Neutrophil (primary cell): ENCODE data around the gene MINK1.

ENCODE experiments used
- H3K27ac ChIP-seq: fragments of 200-600 bp; sonication (generic); 2 replicates; pipeline ENCODE4 v1.5.1; 2016; ENCODE audit warnings: mild to moderate bottlenecking, moderate library complexity
- H3K27me3 ChIP-seq: fragments of 200-600 bp; sonication (generic); 2 replicates; pipeline ENCODE4 v1.6.0; 2016; ENCODE audit warnings: mild to moderate bottlenecking
- H3K36me3 ChIP-seq: fragments of 200-600 bp; sonication (generic); 2 replicates; pipeline ENCODE4 v1.5.1; 2017
- H3K4me1 ChIP-seq, 2 experiments: fragments of 200-600 bp in 1 of 2; sonication (generic) in 1 of 2; 1 replicate in 1 of 2; 2 replicates in 1 of 2; pipeline versions ENCODE4 v1.5.1 to v1.6.1; 2013 to 2016; ENCODE audit warnings: low read depth in 1 of 2, low read length in 1 of 2, mild to moderate bottlenecking in 1 of 2, moderate library complexity in 1 of 2; ENCODE audit not compliant: control insufficient read depth in 1 of 2, insufficient read depth in 1 of 2
- H3K4me3 ChIP-seq, 2 experiments: fragments of 200-600 bp in 1 of 2; sonication (generic) in 1 of 2; 1 replicate in 1 of 2; 2 replicates in 1 of 2; pipeline ENCODE4 v1.5.1; 2013 to 2016; ENCODE audit warnings: low read depth in 1 of 2, low read length in 1 of 2, mild to moderate bottlenecking in 1 of 2, moderate library complexity in 1 of 2
- H3K9me3 ChIP-seq: fragments of 200-600 bp; sonication (generic); 2 replicates; pipeline ENCODE4 v1.5.1; 2016
- TF ChIP-seq, protein P1 (sequence below): fragments of 200-600 bp; sonication (generic); IDR thresholded peaks from 2 replicates; pipeline ENCODE4 v1.5.1; 2016; ENCODE audit warnings: antibody characterized with exemption

MINK1 gene

DNA sequence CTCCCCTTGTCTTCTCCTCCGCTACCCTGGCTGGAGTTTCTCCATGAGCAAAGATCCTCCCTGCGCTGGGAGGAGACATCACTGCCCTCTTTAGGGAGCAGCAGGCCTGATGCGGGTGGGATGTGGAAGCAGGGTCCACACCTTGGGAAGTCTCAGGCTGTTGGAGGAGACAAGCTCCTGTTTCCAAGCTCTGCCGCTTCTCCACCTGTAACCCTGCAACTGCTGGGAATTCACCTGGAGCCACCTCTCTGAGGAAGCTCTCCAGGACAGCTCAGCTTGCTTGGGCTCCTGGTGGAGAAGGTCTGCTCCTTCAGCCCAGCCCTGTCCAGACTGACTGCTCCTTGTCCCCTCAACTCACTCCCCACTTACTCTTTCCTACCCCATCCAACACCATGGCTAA lies 51.3 kb downstream of the MINK1 start:
- Histone ChIP-seq H3K27me3 (no peaks in the 10 kb centered on the region), H3K4me1 (peaks cover 0 to 5% of the 10 kb centered on the region in 2 experiments), H3K4me3 (no peak overlapping the region), H3K9me3 (no peaks in the 10 kb centered on the region), H3K27ac (no peak overlapping the region), H3K36me3 (peaks cover 61% of the 10 kb centered on the region)
- TF ChIP-seq, protein P1, sequence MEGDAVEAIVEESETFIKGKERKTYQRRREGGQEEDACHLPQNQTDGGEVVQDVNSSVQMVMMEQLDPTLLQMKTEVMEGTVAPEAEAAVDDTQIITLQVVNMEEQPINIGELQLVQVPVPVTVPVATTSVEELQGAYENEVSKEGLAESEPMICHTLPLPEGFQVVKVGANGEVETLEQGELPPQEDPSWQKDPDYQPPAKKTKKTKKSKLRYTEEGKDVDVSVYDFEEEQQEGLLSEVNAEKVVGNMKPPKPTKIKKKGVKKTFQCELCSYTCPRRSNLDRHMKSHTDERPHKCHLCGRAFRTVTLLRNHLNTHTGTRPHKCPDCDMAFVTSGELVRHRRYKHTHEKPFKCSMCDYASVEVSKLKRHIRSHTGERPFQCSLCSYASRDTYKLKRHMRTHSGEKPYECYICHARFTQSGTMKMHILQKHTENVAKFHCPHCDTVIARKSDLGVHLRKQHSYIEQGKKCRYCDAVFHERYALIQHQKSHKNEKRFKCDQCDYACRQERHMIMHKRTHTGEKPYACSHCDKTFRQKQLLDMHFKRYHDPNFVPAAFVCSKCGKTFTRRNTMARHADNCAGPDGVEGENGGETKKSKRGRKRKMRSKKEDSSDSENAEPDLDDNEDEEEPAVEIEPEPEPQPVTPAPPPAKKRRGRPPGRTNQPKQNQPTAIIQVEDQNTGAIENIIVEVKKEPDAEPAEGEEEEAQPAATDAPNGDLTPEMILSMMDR, result no peak

DNA sequence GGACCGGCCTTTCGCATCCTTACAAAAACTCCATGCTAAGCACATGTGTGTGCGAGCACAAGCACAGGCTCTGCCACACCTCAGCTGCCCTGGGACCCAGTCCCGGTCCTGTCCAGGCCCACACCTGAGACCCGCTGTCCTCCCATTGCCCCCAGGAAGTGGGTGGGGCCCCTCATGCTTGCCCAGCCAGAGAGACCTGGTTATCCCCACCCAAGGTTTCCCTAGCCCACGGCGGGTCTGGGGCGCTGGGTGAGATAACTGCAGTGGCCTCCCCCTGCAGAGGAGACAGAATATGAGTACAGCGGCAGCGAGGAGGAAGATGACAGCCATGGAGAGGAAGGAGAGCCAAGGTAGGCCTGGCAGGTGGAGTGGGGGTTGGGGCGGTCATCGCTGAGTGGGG lies 53.7 kb downstream of the MINK1 start:
- TF ChIP-seq, protein P1, result no peak
- Histone ChIP-seq H3K4me1 (no peaks in the 10 kb centered on the region), H3K36me3 (peaks cover 71% of the 10 kb centered on the region), H3K27ac (no peak overlapping the region), H3K9me3 (no peaks in the 10 kb centered on the region), H3K4me3 (no peak overlapping the region), H3K27me3 (no peaks in the 10 kb centered on the region)

DNA sequence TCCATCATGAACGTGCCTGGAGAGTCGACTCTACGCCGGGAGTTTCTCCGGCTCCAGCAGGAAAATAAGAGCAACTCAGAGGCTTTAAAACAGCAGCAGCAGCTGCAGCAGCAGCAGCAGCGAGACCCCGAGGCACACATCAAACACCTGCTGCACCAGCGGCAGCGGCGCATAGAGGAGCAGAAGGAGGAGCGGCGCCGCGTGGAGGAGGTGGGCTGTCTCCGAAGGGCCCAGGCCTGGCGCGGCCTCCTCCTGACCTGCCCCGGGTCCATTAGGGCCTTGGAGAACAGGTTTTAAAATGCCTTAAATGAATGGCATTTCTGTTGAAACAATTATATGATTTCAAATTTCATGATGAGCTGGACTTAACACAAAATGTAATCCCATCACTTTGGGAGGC lies 54.4 kb downstream of the MINK1 start:
- TF ChIP-seq, protein P1, result no peak
- no peak overlapping the region for H3K4me3 ChIP-seq
- no peaks in the 10 kb centered on the region for H3K27me3 ChIP-seq
- no peak overlapping the region for H3K27ac ChIP-seq
- no peaks in the 10 kb centered on the region for H3K9me3 ChIP-seq
- H3K36me3 ChIP-seq, result peaks cover 78% of the 10 kb centered on the region
- no peaks in the 10 kb centered on the region for H3K4me1 ChIP-seq

DNA sequence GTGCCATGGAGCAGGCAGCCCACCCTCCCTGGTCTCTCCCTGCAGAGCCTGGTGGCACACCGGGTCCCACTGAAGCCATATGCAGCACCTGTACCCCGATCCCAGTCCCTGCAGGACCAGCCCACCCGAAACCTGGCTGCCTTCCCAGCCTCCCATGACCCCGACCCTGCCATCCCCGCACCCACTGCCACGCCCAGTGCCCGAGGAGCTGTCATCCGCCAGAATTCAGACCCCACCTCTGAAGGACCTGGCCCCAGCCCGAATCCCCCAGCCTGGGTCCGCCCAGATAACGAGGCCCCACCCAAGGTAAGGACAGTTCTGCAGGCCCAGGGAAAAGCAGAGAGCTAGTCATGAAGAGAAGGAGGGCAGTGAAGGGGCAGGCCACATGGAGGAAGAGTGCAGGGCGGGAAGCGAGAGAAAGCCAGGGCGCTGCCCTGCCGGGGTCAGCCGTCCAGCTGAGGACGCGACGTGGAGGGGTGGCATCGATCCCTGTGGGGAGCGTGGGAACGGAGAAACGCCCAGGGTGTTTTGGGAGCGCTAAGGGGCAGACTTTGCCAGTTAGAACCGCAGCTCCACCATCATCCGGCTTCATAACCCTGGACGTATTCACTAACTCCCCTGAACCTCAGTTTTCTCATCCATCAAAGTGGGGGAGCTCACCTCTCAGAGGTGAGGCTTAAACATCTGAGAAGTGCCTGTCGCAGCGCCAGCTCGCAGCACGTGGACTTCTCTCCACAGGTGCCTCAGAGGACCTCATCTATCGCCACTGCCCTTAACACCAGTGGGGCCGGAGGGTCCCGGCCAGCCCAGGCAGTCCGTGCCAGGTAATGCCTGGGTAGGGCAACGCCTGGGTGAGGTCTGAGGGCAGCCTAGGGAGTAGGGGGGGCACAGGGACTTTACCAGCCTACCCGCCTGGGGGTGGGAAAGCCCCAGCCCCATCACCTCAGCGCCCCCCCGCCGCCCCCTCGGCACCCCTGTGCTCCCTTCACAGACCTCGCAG lies 58.6 kb downstream of the MINK1 start:
- Histone ChIP-seq H3K4me3 (no peak overlapping the region), H3K9me3 (no peaks in the 10 kb centered on the region), H3K27me3 (no peaks in the 10 kb centered on the region), H3K27ac (no peak overlapping the region), H3K36me3 (peaks cover 93% of the 10 kb centered on the region), H3K4me1 (no peaks in the 10 kb centered on the region)
- TF ChIP-seq, protein P1, result no peak

DNA sequence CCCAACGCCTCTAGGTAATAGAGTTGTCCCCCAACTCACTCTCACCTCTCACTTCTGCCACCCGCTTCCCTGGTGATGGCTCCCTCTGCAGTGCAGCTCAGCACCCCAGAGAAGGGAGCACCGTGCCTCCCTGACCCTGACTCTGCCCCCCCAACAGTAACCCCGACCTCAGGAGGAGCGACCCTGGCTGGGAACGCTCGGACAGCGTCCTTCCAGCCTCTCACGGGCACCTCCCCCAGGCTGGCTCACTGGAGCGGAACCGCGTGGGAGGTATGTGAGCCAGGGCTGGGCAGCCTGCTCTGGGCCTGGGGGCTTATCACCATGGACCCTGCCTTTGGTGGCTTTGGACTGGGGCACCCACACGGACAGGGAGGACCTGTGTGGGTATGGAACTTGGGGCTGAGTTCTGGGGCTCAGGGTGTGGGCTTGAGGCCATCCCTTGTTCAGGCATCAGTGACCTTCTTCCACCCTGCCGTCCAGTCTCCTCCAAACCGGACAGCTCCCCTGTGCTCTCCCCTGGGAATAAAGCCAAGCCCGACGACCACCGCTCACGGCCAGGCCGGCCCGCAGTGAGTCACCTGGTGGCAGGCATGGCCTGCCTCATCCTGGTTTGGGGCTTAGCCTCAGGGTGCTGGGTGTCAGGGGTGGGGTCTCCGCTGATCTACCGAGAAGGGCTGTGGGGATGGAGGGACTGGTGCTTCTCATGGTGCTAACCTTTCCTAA lies 59.5 kb downstream of the MINK1 start:
- no peaks in the 10 kb centered on the region for H3K9me3 ChIP-seq
- H3K4me3 ChIP-seq, result no peak overlapping the region
- no peak overlapping the region for H3K27ac ChIP-seq
- peaks cover 93% of the 10 kb centered on the region for H3K36me3 ChIP-seq
- TF ChIP-seq, protein P1, result no peak
- H3K4me1 ChIP-seq, result no peaks in the 10 kb centered on the region
- H3K27me3 ChIP-seq, result no peaks in the 10 kb centered on the region
